DMS53 treated with DMSO at 0.1 percent for 48 hours (cell line): ENCODE data around the gene VN1R5.

Experiments used
- DNase-seq: peaks from one replicate; lab custom pipeline; 2025; ENCODE audit not compliant: unreplicated experiment; lab: John Stamatoyannopoulos, UW

The VN1R5 gene

GRCh38 chr1:247299723-247300381 lies 44.0 kb downstream of the VN1R5 start:
- no peak for DNase-seq

GRCh38 chr1:247300491-247301175 lies 44.8 kb downstream of the VN1R5 start:
- DNase-seq = no peak

GRCh38 chr1:247301176-247301540 lies 45.3 kb downstream of the VN1R5 start:
- DNase-seq = no peak

- DNase-seq = no peak
These were observed 47.3 kb downstream of the VN1R5 start for GRCh38 chr1:247303216-247303615.

- DNase-seq = no peak
These were observed 48.2 kb downstream of the VN1R5 start for GRCh38 chr1:247304031-247304430.
